Heart left ventricle (tissue), 16 donors: ENCODE measurements around the gene HOXD10. TPM values are rescaled to one million over a fixed set of nuclear protein-coding genes. Genes with fewer than 3 reads are reported as not detected.
A peak's percentile ranks its signal among the peaks of the same experiment; 100 is the strongest.

Experiments used
- ATAC-seq, 4 donors: fragments of 200-7000 bp; cut with Tn5 transposase; one replicate each; pipeline ENCODE4 v1.9.1; 2020 to 2022; ENCODE audit warnings: moderate library complexity in 4 of 4, mild to moderate bottlenecking in 3 of 4, moderate number of reproducible peaks in 1 of 4
- DNase-seq, 5 donors: peaks; one replicate each; pipeline ENCODE4 v3.0.0-alpha.2; 2020
- H3K27ac ChIP-seq, 12 donors: fragments of 200-600 bp; sonication (generic) in 4 of 12; one replicate each; pipeline versions ENCODE4 v1.5.0 to v1.8.0; 2016 to 2022; ENCODE audit warnings: mild to moderate bottlenecking in 2 of 12
- H3K27me3 ChIP-seq, 9 donors: fragments of 200-600 bp; sonication (generic) in 2 of 9; one replicate each; pipeline versions ENCODE4 v1.5.1 to v1.8.0; 2016 to 2022; ENCODE audit warnings: mild to moderate bottlenecking in 3 of 9
- H3K36me3 ChIP-seq, 9 donors: fragments of 200-600 bp; sonication (generic) in 2 of 9; one replicate each; pipeline versions ENCODE4 v1.5.0 to v1.8.0; 2018 to 2022; ENCODE audit warnings: mild to moderate bottlenecking in 2 of 9
- H3K4me1 ChIP-seq, 12 donors: fragments of 200-600 bp; sonication (generic) in 4 of 12; one replicate each; pipeline versions ENCODE4 v1.5.0 to v1.8.0; 2016 to 2022; ENCODE audit warnings: mild to moderate bottlenecking in 3 of 12
- H3K4me3 ChIP-seq, 12 donors: fragments of 200-600 bp; sonication (generic) in 4 of 12; one replicate each; pipeline versions ENCODE4 v1.5.0 to v1.8.0; 2017 to 2022; ENCODE audit warnings: mild to moderate bottlenecking in 9 of 12, moderate library complexity in 4 of 12
- H3K9me3 ChIP-seq, 12 donors: fragments of 200-600 bp; sonication (generic) in 4 of 12; one replicate each; pipeline versions ENCODE4 v1.5.0 to v1.8.0; 2016 to 2022; ENCODE audit warnings: mild to moderate bottlenecking in 1 of 12
- CTCF ChIP-seq, 12 donors: fragments of 200-600 bp; sonication (generic) in 4 of 12; IDR thresholded peaks; one replicate each; pipeline versions ENCODE4 v1.5.0 to v1.8.0; 2018 to 2022; ENCODE audit warnings: antibody characterized with exemption in 12 of 12, mild to moderate bottlenecking in 5 of 12
- POLR2A ChIP-seq, 2 donors: fragments of 450-650 bp; IDR thresholded peaks; one replicate each; pipeline ENCODE4 v1.6.1; 2017; ENCODE audit warnings: antibody characterized with exemption in 2 of 2, mild to moderate bottlenecking in 2 of 2, moderate library complexity in 2 of 2
- WGBS, 4 donors: extraction: QIAGEN DNeasy Blood & Tissue Kit in 2 of 4; methylation state at CpG; one replicate each; pipeline versions ENCODE4 v1.1.5 to v1.1.7; 2013 to 2018; 5-methylcytosine and 5-hydroxymethylcytosine counted together
- intact Hi-C, 10 donors: fragments of 100-400 bp; cut with DNase I; formaldehyde crosslinking; loops; one replicate each; pipeline versions ENCODE4 v1.11.1 to v1.14.2; 2022
- polyA plus RNA-seq, 2 donors: library from polyadenylated mRNA; stranded (reverse); fragments of 200-250 nt; gene quantifications; one replicate each; pipeline ENCODE4 v1.2.3, GENCODE V29; 2013
- total RNA-seq, 9 donors: library from RNA; depleted of rRNA in 2 of 9; stranded (reverse); fragments of >200 nt in 2 of 9; fragmentation: NEBNext Ultra II Directional in 3 of 9; extraction: Animal tissue kit (Norgen Biotek cat#: 25700) in 3 of 9; gene quantifications; one replicate each; pipeline versions ENCODE4 v1.1.0 to v1.2.4, GENCODE V29; 2016 to 2023
- donor health status: ischemic (EF 13 %, LVEDD 7.1; RV severe dilation, severe dysfunction).
- donor health status: healthy with polysubstance abuse.
- donor health status: DM: no; HTN: yes; CAD: no.
- donor health status: DM: no; HTN: no; CAD: no.
- donor health status: ischemic (EF 25% LVEDD 6.9; RV normal size, moderate dysfunction).
- donor health status: ischemic (EF 25% LVEDD 5.7; RV mildly dilated, moderate dysfunction).
- donor health status: healthy.
- donor health status: DM: yes; HTN: yes; CAD: no.
- donor health status: ischemic (EF 35%, LVEDD 5.7; RV mildly dilated, moderate dysfunction).
- donor health status: nonischemic (EF 11% LVEDD 7.7; RV severe dilation, severe dysfunction).
- donor health status: DM: yes; HTN: yes; CAD: no.
- donor health status: PGD.
- donor health status: ischemic (EF 29% LVEDD 5.4; RV normal size, mild dysfunction).
- donor health status: nonischemic (EF 23%, LVEDD 6.1; RV moderate dilation, normal function).

Gene HOXD10
- total and polyA plus RNA-seq, 11 donors: 0.03 to 0.43 TPM; not detected in 9

DNA sequence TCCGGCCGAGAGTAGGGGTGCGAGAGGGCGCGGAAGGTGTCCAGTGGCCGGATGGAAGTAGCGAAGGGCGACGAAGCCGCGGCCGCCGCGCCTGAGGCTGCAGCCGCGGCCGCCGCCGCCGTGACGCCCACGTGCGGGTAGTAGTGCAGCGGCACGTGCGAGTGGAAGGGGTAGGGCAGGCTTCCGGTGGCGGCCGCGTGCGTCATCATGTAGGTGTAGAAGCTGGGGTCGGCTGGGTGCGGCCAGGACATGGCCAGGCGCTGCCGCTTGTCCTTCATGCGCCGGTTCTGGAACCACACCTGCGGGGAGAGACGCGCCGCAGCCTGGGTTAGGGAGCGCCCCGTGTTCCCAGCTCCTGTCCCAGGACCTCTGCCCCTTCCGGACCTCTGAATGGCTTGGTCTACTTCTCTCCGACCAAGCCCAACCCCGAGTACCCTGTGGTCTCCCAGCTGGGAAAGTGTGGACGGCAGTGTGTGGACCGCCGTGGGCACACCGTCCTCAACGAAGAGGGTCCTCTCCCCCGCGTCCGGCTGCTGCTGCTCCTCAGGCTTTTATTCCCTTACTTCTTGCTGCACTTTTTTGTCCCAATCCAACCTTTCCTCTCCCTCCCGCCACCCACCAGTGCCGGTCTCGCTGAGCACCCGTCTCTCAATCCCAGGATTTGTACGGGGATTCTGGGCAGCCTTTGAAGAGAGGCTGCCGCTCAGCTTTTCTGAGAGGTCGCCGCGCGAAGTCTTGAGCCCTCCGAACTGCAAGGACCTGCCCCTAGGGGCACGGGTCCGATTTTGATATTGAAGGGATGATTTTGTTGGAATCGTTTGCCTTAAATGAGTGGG lies 35.8 kb upstream of the HOXD10 start:
- DNase-seq: peak in 1 of 5 donors; percentile 56
- WGBS, 4 donors: 4 to 8% (median 5%) methylated on average over 44 to 68 of the region's 68 CpGs
- TF ChIP-seq POLR2A (IDR thresholded peaks at IDR 0.05) (no peak), CTCF (IDR thresholded peaks at IDR 0.05) (no peak)
- Histone ChIP-seq H3K27me3 (peaks cover 90 to 99% (median 97%) of the 10 kb centered on the region in 9 donors), H3K4me1 (peaks cover 0 to 45% (median 15%) of the 10 kb centered on the region in 12 donors), H3K9me3 (peaks cover 0 to 8% (median 0%) of the 10 kb centered on the region in 12 donors), H3K27ac (peak overlapping the region in 1 of 12 donors; percentile 84), H3K4me3 (peak overlapping the region in 8 of 12 donors; percentile 1 to 40 (median 15)), H3K36me3 (no peaks in the 10 kb centered on the region)
- peak in 1 of 4 donors; percentile 36 for ATAC-seq
- intact Hi-C loops: loop anchor here in 4 of 10 donors (2.0 to 10.0 kb wide), 4 partner anchors 78 to 666 kb away; partner anchors contain the start of gene LNPK (in 1 of the 4)

DNA sequence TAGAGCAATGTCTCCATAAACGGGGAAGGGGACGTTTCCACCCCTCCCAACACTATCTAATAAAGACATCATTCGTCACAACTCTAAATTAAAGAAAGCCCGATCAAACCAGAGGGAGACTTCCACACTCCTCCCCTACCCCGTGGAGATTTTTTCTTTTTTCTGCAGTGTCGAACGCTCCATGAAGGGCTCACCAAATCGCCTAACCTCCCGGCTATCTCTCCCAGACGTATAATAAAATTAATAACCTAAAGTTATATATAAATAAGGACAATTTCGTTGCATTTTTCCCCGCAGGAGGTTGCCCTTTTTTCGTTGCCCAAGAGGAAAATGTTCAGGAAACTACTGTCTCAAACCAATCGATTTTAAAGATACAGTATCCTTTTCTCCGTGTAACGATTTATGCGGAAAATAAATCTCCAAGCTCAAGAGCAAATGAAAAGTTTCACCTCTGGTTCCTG lies 35.2 kb upstream of the HOXD10 start:
- Histone ChIP-seq H3K27me3 (peaks cover 90 to 99% (median 97%) of the 10 kb centered on the region in 9 donors), H3K27ac (peak overlapping the region in 1 of 12 donors; percentile 84), H3K4me1 (peaks cover 0 to 52% (median 17%) of the 10 kb centered on the region in 12 donors), H3K4me3 (no peak overlapping the region), H3K9me3 (peaks cover 0 to 8% (median 0%) of the 10 kb centered on the region in 12 donors), H3K36me3 (no peaks in the 10 kb centered on the region)
- WGBS, 4 donors: 5 to 12% (median 8%) methylated on average over 17 of the region's 17 CpGs
- no peak for DNase-seq
- no peak for ATAC-seq
- intact Hi-C loops: loop anchor here in 4 of 10 donors (2.0 to 10.0 kb wide), 4 partner anchors 79 to 667 kb away; partner anchors contain the start of gene LNPK (in 1 of the 4)
- TF ChIP-seq POLR2A (IDR thresholded peaks at IDR 0.05) (no peak), CTCF (IDR thresholded peaks at IDR 0.05) (no peak)

GRCh38 chr2:176081837-176082524 lies 34.6 kb upstream of the HOXD10 start:
- ATAC-seq (no peak), DNase-seq (no peak)
- Histone ChIP-seq H3K27me3 (peaks cover 88 to 99% (median 96%) of the 10 kb centered on the region in 9 donors), H3K9me3 (peaks cover 0 to 8% (median 0%) of the 10 kb centered on the region in 12 donors), H3K36me3 (no peaks in the 10 kb centered on the region), H3K27ac (peak overlapping the region in 1 of 12 donors; percentile 84), H3K4me3 (peak overlapping the region in 1 of 12 donors; percentile 3), H3K4me1 (peaks cover 0 to 52% (median 17%) of the 10 kb centered on the region in 12 donors)
- intact Hi-C loops: loop anchor here in 4 of 10 donors (2.0 to 10.0 kb wide), 4 partner anchors 80 to 667 kb away; partner anchors contain the start of gene LNPK (in 1 of the 4)
- TF ChIP-seq CTCF (IDR thresholded peaks at IDR 0.05) (peak in 1 of 12 donors; percentile 7), POLR2A (IDR thresholded peaks at IDR 0.05) (no peak)
- WGBS, 4 donors: 4 to 7% (median 7%) methylated on average over 20 to 62 of the region's 62 CpGs
